NCI-H1105 (cell line): Measurements from ENCODE around the gene CCDC85C.

Experiments used
- DNase-seq: peaks from one replicate; lab custom pipeline; 2025; lab: John Stamatoyannopoulos, UW

Gene CCDC85C

DNA sequence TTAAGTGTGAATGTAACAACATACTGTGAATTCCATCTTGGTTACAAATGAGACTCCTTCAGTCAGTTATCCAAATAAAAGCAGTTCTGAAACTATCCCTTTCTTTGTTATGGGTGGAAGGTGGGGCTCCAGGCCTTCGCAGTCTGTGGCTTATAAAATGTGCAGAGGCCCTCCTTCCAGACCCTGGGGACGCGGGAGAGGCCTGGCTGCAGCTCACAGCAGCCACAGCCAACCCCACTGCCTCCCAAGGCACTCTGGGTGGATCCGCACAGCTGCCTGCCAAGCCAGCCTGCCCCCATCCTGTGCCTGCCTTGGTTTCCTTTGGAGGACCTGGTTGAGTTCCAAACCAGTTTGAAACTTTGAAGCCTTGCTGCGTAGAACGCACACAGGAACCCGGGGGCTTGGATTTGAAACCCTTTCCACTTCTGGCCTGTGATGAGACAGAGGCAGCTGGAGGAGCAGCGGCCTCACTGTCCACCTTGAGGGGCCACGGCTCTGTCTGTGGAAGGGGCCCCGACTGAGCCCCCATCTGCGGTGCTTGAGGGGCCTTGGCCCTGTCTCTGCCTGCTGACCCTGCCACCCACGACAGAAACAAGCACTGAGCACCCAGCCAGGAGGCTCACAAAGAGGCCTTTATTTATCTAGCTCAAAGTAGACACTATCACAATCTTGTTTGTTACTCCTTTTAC lies 92.4 kb downstream of the CCDC85C start:
- DNase-seq, result no peak

DNA sequence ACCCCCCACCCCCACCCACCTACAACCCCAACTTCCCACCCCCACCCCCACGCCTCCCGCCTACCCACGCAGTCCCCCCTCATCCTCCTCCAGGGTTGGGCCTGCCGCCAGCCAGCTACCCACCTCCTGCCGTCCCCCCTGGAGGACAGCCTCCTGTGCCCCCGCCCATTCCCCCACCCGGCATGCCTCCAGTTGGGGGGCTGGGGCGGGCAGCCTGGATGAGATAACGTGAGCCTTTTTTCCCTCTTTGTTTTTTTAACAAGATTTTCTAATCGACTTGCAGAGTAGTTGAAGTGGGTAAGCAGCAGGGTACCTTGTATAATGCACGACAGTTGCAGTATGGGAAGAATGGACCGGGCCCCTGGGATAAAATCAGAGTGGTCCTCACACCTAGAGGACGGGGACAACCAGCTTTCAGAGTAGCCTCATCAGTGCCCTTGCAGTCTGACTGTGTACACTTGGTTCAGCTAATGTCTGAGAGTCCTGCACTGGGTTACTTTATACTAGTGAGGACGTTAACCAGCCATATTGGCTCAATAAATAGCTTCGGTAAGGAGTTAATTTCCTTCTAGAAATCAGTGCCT lies 93.4 kb downstream of the CCDC85C start:
- no peak for DNase-seq

DNA sequence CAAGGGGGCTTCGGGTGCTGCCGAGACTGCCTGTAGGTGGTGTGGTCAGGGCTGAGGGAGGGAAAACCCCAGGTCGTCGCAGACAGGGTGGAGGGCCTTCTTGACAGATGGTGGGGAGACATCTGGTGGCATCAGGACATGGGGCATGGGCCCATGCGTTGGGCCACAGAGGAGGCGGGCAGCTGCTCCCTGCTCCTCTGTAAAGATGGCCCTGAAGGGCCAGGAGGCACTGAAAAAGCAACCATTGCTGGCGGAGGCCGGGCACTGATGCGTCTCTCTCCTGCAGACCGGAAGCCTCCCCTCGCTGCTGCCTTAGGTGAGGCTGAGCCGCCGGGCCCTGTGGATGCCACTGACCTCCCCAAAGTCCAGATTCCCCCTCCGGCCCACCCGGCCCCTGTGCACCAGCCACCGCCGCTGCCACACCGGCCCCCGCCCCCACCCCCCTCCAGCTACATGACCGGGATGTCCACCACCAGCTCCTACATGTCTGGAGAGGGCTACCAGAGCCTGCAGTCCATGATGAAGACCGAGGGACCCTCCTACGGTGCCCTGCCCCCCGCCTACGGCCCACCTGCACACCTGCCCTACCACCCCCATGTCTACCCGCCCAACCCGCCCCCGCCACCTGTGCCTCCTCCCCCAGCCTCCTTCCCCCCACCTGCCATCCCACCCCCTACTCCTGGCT lies 94.0 kb downstream of the CCDC85C start:
- DNase-seq, result no peak

DNA sequence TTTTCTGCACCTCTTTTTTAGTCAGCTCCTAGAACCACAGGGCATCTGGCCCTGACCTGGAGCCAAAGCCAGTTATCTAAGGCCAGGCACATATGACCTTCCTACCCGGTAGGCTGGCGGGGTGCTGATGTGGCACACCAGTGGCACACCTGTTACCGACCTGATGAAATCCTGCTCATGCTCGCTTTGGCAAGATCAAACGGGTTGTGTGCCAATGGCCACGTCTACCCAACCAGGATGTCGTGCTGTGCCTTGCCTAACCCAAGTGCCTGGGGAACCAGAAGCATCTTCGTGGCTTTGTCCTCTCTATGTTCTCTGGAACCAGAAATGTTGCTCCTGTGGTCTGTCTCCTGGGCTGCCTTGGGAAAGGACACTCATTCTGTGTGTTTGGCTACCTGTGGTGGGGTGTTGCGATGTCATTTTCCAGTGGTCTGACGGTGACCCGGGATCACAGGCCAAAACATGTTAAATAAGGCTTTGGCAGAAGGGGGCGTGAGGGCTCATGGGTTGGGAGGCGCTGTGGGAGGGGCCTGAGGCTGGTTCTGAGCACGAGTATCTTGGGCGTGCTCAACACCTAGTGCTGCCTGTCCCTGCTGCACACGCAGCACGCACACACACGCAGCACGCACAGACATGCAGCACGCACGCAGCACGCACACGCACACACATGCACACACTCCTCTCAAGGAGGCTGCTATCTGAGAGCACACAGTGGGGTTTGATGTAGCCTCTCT lies 94.9 kb downstream of the CCDC85C start:
- DNase-seq, result no peak

DNA sequence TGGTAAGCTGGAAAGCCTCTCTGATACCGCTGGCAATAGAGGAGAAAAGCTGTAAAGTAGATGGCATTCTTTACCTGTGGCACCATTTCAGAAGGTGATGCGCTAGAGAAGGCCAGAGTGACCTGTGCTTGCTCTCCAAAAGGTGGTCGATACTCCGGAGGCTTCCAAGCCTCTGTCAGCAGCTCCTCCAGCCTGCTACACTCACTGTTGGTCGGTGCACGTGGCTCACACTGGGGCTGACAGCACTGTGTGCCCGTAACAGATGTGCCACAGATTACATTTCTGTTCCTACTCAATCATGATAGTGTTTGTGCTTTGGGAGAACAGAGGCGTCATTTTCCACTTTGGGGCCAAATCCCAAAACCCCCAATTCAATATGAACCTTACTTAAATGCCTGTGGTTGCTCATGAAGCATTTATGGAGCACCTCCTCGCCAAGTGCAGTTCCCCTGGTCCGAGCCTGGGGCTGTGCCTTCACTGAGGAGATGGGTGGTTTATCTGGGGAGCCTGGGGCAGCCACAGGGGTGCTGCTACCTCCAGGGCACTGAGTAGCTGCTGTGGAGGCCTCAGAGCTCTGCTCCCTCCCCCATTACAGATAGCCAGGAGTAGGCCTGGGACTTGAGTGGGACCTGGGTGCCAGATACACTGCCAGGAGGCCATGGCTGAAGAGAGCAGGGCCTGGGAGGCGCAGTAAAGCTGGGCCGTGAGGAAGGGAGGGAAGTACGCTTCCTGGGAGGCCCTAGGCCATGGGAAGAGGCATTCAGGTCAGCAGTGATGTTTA lies 96.0 kb downstream of the CCDC85C start:
- DNase-seq, result no peak

DNA sequence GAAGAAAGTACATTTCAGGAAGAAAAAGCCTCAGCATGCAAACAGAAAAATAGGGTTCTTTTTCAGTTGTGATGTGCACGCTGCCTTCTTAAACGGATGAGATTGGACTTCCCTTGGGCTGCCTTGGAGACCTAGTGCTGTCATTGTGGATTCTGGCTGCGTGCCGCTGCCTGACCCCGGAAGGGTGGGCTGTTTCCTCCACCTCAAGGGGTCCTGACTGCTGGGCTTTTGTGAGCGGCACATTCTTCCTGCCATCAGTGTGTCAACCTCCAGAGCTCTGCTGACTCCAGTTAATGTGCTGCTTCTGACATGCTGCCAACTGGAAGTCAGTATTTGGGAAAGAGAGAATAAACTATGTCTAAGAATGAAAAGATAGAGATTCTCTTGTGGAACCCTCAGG lies 97.7 kb downstream of the CCDC85C start:
- no peak for DNase-seq

DNA sequence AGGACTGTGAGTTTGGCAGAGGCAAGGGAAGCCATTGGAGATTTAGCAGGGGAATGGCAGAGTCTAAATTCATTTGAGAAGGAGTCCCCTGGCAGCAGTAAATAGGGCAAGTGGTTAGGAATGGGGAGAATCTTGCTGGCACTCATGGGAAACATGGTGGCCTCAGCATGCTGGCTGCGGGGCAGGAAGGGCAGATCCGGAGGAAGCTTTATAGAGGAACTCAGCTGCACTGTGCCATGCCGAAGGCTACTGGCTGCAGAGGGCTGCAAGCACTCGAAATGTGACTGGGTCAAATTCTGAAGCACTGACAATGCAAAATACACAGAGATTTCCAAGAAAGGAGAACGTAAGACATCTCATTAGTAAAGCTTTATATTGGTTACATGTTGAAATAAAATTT lies 98.9 kb downstream of the CCDC85C start:
- DNase-seq, result no peak

DNA sequence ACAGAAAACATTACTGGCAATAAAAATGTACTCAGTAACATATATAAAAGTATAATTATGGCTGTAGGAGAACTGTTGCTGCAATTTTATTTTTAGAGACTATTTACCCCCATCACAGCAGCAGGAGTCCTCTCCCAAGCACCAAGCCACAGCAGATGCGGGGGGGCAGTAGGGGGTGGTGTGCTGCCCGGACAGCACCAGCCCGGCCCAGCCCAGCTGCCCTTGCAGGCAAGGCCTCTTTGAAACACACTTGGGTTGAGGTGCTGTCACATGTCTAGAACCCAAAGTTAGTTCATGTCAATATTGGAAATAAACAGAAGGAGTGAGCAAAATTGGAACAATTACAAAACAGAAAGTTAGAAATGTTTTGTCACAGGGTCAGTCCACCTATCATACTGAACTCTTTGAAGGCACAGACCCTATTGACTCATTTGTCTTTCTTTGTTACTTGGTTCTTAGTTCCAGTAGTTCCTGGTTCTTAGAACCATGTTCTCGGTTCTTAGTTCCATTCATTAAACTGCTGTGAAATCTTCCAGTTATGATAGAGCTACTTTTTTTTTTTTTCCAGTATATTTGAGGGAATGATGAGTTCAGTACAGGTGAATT lies 100.1 kb downstream of the CCDC85C start:
- no peak for DNase-seq

DNA sequence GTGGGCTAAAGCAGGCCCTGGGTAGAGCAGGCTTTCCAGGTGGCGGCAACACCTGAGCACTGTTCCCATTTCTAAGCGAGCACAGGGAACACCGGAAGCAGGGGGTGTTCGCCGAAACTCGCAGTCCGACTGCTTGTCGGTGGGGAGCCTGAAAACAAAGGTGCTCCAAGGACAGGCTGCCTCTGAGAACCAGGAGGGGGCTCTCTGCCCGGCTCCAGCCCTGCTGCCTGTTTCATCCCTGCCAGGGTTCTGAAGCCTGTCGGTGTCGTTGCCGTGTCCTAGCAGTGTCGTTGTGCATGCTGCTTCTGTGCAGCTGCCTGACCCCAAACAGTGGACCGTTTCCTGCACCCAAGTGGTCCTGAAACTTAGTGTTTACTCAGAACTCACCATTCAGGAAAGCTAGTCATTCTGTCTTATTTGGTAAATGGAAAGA lies 101.0 kb downstream of the CCDC85C start:
- DNase-seq, result no peak

DNA sequence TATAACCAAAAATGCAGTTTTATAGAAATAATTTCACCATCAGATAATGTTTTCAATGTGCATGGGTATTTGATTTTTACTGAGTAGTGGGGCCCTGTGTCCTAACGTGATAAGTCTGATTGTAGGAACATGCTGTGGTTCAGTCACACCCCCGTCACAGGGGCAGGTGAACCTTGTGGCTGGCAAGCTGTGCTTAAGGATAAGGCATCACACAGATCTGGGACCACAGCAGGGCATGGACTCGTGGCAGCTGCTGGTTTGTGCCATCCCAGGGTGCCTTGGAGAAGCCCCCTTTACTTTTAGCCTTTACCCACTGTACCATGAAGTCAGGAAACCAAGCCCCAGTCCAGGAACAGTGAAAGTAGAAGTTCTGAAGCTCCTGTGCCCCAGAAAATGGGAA lies 106.1 kb downstream of the CCDC85C start:
- DNase-seq, result no peak

DNA sequence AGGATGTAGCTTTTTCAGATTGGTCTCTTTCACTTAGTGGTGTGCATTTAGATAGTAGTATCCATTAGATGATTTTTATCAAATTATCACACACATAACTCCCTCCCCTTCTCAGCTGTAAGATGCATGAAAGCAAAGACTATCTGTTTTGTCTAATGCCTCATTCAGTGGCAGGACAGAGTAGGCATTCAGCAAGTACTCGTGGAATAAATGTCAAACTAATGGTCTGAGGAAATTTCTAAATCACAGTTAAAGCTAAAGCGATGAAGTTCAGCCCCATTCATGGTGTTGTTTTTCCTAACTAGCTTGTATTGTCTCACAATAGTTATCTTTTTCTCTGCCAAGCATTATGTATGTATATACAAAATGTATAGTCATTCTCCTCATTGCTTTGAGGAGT lies 106.7 kb downstream of the CCDC85C start:
- DNase-seq, result no peak

DNA sequence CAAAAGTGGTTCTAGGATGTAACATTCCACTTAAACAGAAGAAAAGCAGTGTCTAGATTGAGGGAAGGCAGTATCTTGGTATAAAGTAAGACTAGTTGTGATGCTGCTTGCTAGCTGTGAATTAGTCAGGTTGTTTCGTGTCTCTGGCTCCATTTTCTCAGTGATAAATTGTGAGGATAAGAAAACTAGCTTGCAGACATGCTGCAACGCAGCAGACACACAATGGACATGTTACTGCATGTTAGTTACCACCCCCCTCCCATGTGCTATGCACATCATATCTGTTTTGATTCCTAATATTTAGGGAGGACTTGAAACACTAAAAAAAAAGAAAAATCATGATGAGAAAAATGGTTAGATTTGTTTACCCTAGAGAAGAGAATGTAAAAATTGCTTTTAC lies 119.9 kb downstream of the CCDC85C start:
- no peak for DNase-seq

DNA sequence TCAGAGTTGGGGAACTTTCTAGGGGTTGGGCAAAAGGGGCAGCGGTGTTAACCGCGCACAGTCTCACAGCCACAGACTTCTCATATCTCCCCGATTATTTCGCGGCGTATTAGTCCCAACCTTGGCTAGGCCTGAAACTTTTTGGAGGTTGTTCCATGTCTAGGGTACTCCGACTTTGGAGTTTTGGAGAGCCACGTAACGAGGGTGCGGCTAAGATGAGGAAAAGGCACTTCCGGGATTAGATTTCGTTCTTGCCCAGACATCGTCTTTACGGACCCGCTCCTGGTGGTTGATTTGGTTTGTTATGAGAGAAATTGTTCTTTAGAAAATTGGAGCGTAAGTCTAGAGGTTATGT lies 122.3 kb downstream of the CCDC85C start:
- no peak for DNase-seq

DNA sequence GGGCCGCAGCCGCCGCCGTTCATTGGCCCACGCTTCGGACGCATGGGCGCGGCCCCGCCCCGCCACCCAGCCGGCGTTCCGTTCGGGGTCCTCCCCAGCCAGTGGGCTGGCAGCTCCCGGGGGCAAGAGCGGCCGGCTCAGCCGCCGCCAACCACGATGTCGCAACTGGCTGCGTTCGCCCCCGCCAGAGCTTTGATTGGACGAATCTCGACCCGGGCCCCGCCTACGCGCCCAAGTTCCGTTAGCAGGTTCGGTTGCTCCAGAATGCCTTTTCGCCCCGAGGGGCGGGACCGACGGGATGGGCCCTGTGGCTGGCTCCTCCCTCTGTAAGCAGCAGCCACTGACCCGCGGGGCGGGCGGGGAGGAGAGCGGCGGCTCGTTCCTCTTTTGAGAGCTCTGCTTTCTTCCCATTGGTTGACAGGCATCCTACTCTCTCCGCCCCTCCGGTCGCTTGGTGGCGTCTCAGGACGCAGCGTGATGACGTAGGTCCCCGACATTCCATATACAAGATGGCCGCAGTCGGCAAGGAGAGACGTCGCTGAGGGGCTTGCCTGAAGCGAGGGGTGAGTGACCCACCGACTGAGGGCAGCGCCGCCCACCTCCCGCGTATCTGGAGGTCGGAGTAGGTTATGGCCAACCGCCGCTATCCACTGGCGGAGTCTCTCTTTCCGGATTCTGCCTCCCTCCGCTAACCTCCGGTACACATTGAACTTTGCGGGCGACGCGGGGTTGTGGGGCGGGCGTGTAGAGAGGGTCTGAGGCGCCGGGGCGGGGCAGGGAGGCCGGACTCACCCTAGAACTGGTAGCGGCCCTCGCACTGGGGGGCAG lies 122.9 kb downstream of the CCDC85C start, which contains the start of gene CCNK:
Gene CCNK (plus strand): TSS at position 493 of the 828 bp plus-strand sequence. CDS start 11,269 bp downstream, outside the sequence.
- DNase-seq, result peak; percentile 100

DNA sequence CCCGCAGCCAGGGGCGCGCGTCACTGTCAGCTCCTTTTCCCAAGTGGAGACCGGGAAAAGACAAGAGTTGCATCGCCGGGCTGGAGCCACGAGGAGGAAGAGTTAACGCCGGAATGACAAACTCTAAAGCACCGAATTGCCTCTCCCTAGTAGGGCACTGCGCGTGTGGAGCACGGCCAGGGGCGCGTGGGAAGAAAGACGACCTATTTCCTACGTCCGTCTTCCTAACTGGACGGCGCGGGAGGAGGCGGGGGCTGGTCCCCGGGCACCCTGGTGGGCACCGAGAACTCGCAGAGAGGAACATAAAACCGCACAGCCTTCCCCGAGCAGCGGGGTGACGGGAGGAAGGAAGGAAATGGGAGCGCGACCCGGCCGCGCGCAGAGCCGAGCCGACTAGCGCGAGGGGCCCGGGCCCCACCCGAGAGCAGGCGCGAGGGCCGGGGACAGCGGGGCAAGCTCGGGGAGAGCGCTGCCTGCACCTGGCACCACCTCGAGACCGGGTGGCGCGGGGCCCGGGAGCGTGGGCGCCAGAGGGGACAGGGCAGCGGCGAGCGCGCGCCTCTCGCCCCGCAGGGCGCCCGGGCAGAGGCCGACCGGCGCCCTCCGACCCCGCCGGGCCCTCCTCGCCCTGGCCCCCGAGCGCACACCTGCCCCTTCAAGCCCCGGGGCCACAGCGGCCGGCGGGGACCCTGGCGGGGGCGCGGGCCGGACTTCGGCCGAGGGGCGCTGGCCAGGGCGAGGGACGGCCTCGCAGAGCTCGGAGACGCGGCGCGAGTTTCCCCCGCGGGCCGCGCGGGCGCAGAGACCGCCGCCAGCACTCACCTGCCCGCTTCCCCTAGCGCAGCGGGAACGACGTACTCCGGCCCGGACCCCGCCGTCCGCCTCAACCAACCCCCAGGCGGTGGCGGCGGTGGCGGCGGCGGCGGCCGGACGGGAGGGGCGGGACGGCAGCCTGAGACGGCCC lies 123.8 kb downstream of the CCDC85C start, which contains the start of gene SETD3:
Gene SETD3 (minus strand): TSS at position 954 of the 964 bp plus-strand sequence. CDS start 15,054 bp downstream, outside the sequence.
- peak; percentile 13 for DNase-seq

DNA sequence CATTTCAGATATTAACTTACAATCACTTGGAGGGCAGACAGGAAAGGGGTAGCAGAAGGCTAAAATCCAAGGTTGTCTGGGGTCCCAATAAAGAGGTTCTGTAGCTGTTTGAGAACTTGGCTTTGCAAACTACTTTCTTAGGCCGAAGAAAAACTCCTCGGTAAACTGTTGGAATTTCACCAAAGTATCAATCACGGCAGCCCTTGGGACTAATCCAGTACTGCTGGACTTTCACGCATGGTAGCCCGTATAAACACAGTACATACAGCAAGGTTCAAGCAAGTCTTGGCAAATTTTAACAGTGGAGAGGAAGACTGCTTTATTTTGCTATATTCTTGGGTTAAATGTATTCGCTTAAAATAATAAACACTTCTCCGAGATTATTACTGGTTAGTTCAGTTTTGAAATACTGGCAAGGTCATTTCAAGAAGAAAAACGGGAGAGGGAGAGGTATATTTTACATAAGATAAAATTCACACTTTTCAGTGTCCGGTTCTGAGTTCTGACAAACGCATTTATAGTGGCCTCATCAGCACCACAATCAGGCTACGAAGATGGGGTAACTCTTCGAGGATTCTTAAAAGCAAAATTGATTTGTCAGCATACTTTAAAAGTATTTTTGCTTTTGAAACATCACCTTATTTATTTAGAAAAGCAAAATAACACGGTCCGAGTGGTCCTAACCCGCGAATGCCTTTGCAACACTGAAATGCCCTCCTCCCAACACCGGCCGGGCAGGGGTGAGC lies 124.7 kb downstream of the CCDC85C start:
- no peak for DNase-seq

DNA sequence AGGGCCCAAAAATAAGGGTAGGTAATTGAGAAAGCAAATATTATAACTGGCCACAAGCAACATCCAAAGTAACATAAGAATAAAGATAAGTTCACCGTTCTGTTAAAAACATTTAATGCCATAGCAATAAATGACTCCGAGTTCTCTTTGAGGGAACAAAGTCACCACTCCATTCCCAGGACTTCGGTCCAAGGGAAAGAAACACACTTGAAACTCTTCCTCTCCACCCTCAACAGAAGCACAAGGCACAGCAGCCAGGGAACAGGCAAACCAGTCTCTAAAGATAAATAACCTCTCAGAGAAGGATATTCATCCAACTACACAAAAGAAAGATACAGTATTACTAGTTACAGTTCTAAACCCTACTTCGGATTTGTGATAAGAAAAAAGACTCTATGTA lies 125.9 kb downstream of the CCDC85C start:
- no peak for DNase-seq

DNA sequence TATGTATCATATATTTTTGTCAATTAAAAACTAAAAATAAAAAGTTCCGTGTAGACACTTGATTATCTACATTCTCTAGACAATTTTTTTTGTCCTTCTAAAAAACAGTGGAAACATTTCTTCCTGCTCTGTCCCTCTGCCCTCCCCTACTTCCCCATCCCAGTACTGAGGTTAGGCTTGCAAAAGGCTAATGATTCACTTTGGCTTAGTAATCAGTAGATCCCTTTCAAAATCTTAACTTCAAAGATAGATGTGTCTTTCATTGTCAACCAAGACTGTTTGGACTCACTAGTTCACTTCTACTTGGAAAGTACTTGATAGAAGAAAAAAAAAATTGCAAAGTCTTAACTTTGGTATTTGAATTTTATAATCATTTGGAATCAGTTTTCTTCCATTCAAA lies 127.1 kb downstream of the CCDC85C start:
- DNase-seq, result no peak

DNA sequence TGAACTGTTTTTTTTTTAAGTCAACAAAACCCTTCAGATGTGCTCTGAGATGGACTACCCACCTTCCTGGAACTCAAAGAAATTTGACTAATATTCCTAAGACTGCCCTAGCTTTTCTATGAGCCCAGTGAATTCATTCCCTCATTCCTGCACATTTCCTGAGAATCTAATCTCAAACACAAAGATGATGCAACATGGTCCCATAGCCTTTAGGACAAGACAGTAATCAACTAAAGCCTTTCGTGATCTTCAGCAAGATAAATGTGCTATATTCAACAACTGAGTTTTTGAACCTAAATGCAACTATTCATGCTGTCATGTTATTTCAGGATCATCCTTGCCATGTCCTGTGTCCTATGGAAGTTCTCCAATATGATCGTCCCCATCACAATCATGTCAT lies 128.3 kb downstream of the CCDC85C start:
- no peak for DNase-seq
